Fibroblast of lung (primary cell): ENCODE measurements around the gene CD79B. TPM values are rescaled to one million over a fixed set of nuclear protein-coding genes. Genes with fewer than 3 reads are reported as not detected.

ENCODE experiments used
- DNase-seq, 2 donors: peaks; one replicate each; pipeline versions ENCODE4 v3.0.0 to v3.0.0-alpha.2; 2010; ENCODE audit warnings: low read depth in 2 of 2
- H2AFZ ChIP-seq: 2 replicates; pipeline ENCODE4 v1.5.1; 2012; ENCODE audit warnings: low read length, control low read depth, inconsistent platforms
- H3K27ac ChIP-seq: 2 replicates; pipeline ENCODE4 v1.5.1; 2011; ENCODE audit warnings: low read length, control low read depth; ENCODE audit not compliant: insufficient read depth
- H3K27me3 ChIP-seq: 2 replicates; pipeline ENCODE4 v1.5.1; 2011; ENCODE audit warnings: mild to moderate bottlenecking, low read length; ENCODE audit not compliant: control insufficient read depth, insufficient read depth
- H3K36me3 ChIP-seq: 2 replicates; pipeline ENCODE4 v1.5.1; 2011; ENCODE audit warnings: low read length; ENCODE audit not compliant: control insufficient read depth, insufficient read depth
- H3K4me1 ChIP-seq: 2 replicates; pipeline ENCODE4 v1.5.1; 2011; ENCODE audit warnings: low read length; ENCODE audit not compliant: control insufficient read depth, insufficient read depth; ENCODE audit errors: extremely low read depth
- H3K4me2 ChIP-seq: 2 replicates; pipeline ENCODE4 v1.5.1; 2011; ENCODE audit warnings: low read length, control low read depth; ENCODE audit not compliant: insufficient read depth; ENCODE audit errors: extremely low read depth
- H3K4me3 ChIP-seq, 4 experiments: fragments of 200-600 bp in 1 of 4; sonication (generic) in 1 of 4; replicated peaks in 1 of 4; 2 replicates each; pipeline ENCODE4 v1.5.1; 2011 to 2016; ENCODE audit warnings: low read length in 4 of 4, low read depth in 3 of 4, mild to moderate bottlenecking in 3 of 4, control low read depth in 2 of 4, inconsistent platforms in 1 of 4, mixed read lengths in 1 of 4; ENCODE audit not compliant: insufficient read depth in 1 of 4; ENCODE audit errors: control extremely low read depth in 1 of 4
- H3K79me2 ChIP-seq: 2 replicates; pipeline ENCODE4 v1.5.1; 2012; ENCODE audit warnings: mild to moderate bottlenecking, low read length, inconsistent platforms; ENCODE audit not compliant: control insufficient read depth, insufficient read depth
- H3K9ac ChIP-seq: 2 replicates; pipeline ENCODE4 v1.5.1; 2011; ENCODE audit warnings: mild to moderate bottlenecking, low read length, control low read depth; ENCODE audit not compliant: insufficient read depth
- H3K9me3 ChIP-seq: 2 replicates; pipeline ENCODE4 v1.5.1; 2012; ENCODE audit warnings: low read depth, low read length; ENCODE audit not compliant: control insufficient read depth, insufficient read depth
- H4K20me1 ChIP-seq: 2 replicates; pipeline ENCODE4 v1.5.1; 2011; ENCODE audit warnings: low read length; ENCODE audit not compliant: control insufficient read depth, insufficient read depth; ENCODE audit errors: extremely low read depth
- CTCF ChIP-seq, 2 donors: IDR thresholded peaks in 1 of 2; conservative IDR thresholded peaks in 1 of 2; 1 replicate in 1 of 2; 2 replicates in 1 of 2; pipeline ENCODE4 v1.5.1; 2011 to 2012; ENCODE audit warnings: low read length in 2 of 2, control low read depth in 1 of 2, inconsistent platforms in 1 of 2, low read depth in 1 of 2, mild to moderate bottlenecking in 1 of 2
- EZH2 ChIP-seq: IDR thresholded peaks from 2 replicates; pipeline ENCODE4 v1.5.1; 2012; ENCODE audit warnings: low read length, control low read depth, mild to moderate bottlenecking; ENCODE audit errors: missing control alignments
- polyA plus RNA-seq, 2 donors: library from polyadenylated mRNA; depleted of rRNA in 1 of 2; stranded (reverse) in 1 of 2; unstranded in 1 of 2; fragments of >200 nt; gene quantifications; 2 replicates each; pipeline ENCODE4 v1.2.1, GENCODE V29; 2011 to 2012; ENCODE audit warnings: missing spikeins in 1 of 2
- total RNA-seq: library from RNA; depleted of rRNA; stranded (reverse); fragments of >200 nt; gene quantifications from 2 replicates; pipeline ENCODE4 v1.2.1, GENCODE V29; 2014

Gene CD79B
- total and polyA plus RNA-seq, 2 donors (not counting 1 experiment from before 2014, with no cell fraction given) = 0.17 to 0.72 TPM

- DNase-seq = no peak
- Histone ChIP-seq H3K9me3 (no peaks in the 10 kb centered on the region), H2AFZ (no peak overlapping the region), H3K9ac (no peak overlapping the region), H3K27me3 (peaks cover 6% of the 10 kb centered on the region), H3K36me3 (no peaks in the 10 kb centered on the region), H3K4me2 (no peak overlapping the region), H3K4me1 (no peaks in the 10 kb centered on the region), H4K20me1 (no peaks in the 10 kb centered on the region), H3K4me3 (no peak overlapping the region), H3K79me2 (no peaks in the 10 kb centered on the region), H3K27ac (no peak overlapping the region)
- no peak for TF ChIP-seq CTCF (conservative IDR thresholded peaks at IDR 0.05 in 1 of 2, IDR thresholded peaks at IDR 0.05 in 1 of 2; ENCODE audit: low read depth in 1 of 2, low read length in 2 of 2)
- TF ChIP-seq EZH2 = no peak
Observed at GRCh38 chr17:63939401-63939800, 7.3 kb upstream of the CD79B start.

GRCh38 chr17:63937920-63938319 lies 5.8 kb upstream of the CD79B start:
- Histone ChIP-seq H3K9me3 (no peaks in the 10 kb centered on the region), H3K27ac (no peak overlapping the region), H3K36me3 (no peaks in the 10 kb centered on the region), H3K4me1 (no peaks in the 10 kb centered on the region), H4K20me1 (no peaks in the 10 kb centered on the region), H3K27me3 (peaks cover 6% of the 10 kb centered on the region), H3K4me2 (no peak overlapping the region), H3K4me3 (no peak overlapping the region), H2AFZ (no peak overlapping the region), H3K79me2 (no peaks in the 10 kb centered on the region), H3K9ac (no peak overlapping the region)
- DNase-seq = no peak
- TF ChIP-seq EZH2 (no peak), CTCF (conservative IDR thresholded peaks at IDR 0.05 in 1 of 2, IDR thresholded peaks at IDR 0.05 in 1 of 2; ENCODE audit: low read depth in 1 of 2, low read length in 2 of 2) (no peak)

GRCh38 chr17:63937319-63937718 lies 5.2 kb upstream of the CD79B start:
- DNase-seq = no peak
- H3K36me3 ChIP-seq = no peaks in the 10 kb centered on the region
- H3K4me2 ChIP-seq = no peak overlapping the region
- no peak overlapping the region for H3K4me3 ChIP-seq
- TF ChIP-seq EZH2 = no peak
- TF ChIP-seq CTCF (conservative IDR thresholded peaks at IDR 0.05 in 1 of 2, IDR thresholded peaks at IDR 0.05 in 1 of 2; ENCODE audit: low read depth in 1 of 2, low read length in 2 of 2) = no peak
- H3K79me2 ChIP-seq = no peaks in the 10 kb centered on the region
- H3K9me3 ChIP-seq = no peaks in the 10 kb centered on the region
- H3K4me1 ChIP-seq = no peaks in the 10 kb centered on the region
- H4K20me1 ChIP-seq = no peaks in the 10 kb centered on the region
- H2AFZ ChIP-seq = no peak overlapping the region
- H3K9ac ChIP-seq = no peak overlapping the region
- peaks cover 6% of the 10 kb centered on the region for H3K27me3 ChIP-seq
- no peak overlapping the region for H3K27ac ChIP-seq
